Frontal cortex (tissue), 4 donors: ENCODE measurements around the gene ITGA2. TPM values are rescaled to one million over a fixed set of nuclear protein-coding genes. Genes with fewer than 3 reads are reported as not detected.

Experiments used
- DNase-seq, 2 donors: peaks; one replicate each; pipeline ENCODE4 v3.0.0; 2012; ENCODE audit warnings: low spot score in 2 of 2
- FAIRE-seq: peaks from 2 replicates; lab custom pipeline; 2012; peaks lifted over from hg19 to GRCh38; lab: Jason Lieb, UNC
- total RNA-seq: library from RNA; depleted of rRNA; stranded (reverse); fragments of >200 nt; gene quantifications from one replicate; pipeline ENCODE4 v1.2.3, GENCODE V29; 2014
- donor health status: control.
- donor health status: control.
- donor health status: control.

The ITGA2 gene
- total RNA-seq, 1 donor from 2014 or later: 2.0 TPM

DNA sequence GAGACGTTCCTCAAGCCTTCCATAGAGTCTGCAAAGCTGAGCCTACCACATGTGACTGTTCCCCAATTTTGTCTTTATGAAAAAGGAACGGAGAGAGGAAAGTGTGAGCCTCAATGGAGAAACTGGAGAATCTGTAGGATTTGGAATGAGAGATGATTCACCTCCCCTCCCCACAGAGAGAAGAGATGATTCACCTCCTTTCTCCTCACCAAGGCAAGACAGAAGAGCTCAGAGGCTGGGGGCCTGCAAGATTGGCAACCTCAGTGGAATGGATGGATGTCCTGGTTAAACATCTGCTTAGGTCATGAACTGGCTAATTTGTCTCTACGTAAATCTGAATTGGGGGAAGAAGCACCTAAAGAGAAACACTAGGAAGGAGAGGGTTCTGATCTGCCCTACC lies 137.4 kb downstream of the ITGA2 start:
- FAIRE-seq (no peak), DNase-seq (no peak)

DNA sequence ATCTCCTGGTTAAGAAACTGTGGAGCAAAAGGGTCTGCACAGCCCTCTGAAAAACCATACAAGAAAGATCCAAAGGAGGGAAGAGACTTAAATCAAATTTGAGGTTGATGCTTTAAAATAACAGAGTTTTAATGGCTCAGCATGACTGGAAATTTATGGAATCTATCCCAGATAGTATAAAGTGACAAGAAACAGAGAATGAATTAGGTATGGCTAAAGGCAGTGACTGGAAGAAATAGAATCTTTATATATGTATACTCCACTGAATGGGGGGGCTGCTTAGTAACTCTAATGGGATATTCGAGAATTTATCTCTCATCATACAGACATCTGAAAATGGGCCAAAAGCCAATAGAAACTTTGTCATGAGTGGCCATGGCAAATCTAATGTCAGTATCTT lies 138.0 kb downstream of the ITGA2 start:
- FAIRE-seq: no peak

GRCh38 chr5:53128481-53128880 lies 139.3 kb downstream of the ITGA2 start:
- no peak for FAIRE-seq

More for the DNA sequence above, 138.0 kb downstream of the ITGA2 start:
- DNase-seq: no peak

DNA sequence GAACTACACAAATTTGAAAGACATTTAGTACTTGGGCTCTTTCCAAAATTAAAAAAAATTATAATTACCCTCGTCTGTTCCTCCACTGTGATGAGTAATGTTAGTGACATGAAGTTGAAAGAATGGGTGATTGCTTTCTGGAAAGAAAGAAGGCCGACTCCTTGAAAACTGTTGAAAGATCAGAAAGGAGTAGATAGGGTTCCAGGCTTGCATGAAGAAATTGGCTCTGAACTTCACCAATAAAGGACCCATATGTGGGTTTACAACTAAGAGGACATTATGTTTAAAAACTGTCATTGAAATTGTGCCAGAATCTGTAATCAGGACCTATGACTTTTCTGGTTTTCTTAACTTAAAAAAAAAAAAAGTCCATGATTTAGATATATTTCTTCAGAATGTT lies 141.1 kb downstream of the ITGA2 start:
- DNase-seq (no peak), FAIRE-seq (no peak)

More at GRCh38 chr5:53128481-53128880, 139.3 kb downstream of the ITGA2 start:
- no peak for DNase-seq

DNA sequence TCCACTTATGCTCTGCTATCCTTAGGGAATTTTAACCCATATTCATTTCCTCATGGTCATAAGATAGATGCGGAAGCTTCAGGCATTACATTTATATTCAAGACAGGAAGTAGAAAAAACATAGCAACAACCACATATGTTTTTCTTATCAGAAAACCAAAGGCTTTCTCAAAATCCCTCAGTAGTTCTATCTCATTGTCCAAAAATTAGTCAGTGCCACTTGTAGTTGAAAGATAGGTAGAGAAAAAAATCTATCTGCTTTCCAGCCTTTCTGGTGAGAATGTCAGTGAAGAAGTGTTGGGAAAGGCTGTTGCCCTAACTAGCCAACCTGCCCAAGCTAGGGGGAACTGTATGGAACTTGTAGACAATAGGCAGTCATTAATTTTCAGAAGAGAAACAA lies 143.9 kb downstream of the ITGA2 start:
- no peak for FAIRE-seq
- DNase-seq: no peak

Other genes starting within 250 kb of the ITGA2 start
- gene ITGA1, start 201.4 kb upstream of the ITGA2 start, total RNA-seq: 4.5 TPM
- 33.0 TPM for gene PELO, start 201.4 kb upstream of the ITGA2 start, total RNA-seq
- 28.9 TPM for gene MOCS2, start 120.4 kb downstream of the ITGA2 start, total RNA-seq